Right lobe of liver (tissue), 6 donors: ENCODE measurements around the gene CEP250. TPM values are rescaled to one million over a fixed set of nuclear protein-coding genes. Genes with fewer than 3 reads are reported as not detected.
"Not testable (repeated sequence)": the region's sequence is repeated elsewhere in the genome, so short reads cannot be mapped to it uniquely, and the experiment has no call there.

ENCODE experiments used
- ATAC-seq, 4 donors: fragments of 200-7000 bp; cut with Tn5 transposase; one replicate each; pipeline ENCODE4 v1.9.1; 2020; ENCODE audit warnings: mild to moderate bottlenecking in 4 of 4, moderate library complexity in 4 of 4
- DNase-seq, 3 donors: peaks; one replicate each; pipeline ENCODE4 v3.0.0-alpha.2; 2020
- H3K27ac ChIP-seq, 3 donors: fragments of 200-600 bp; one replicate each; pipeline ENCODE4 v1.8.0; 2022
- H3K27me3 ChIP-seq, 2 donors: fragments of 200-600 bp; one replicate each; pipeline ENCODE4 v1.8.0; 2022
- H3K36me3 ChIP-seq, 4 donors: fragments of 200-600 bp; sonication (generic) in 1 of 4; one replicate each; pipeline versions ENCODE4 v1.5.1 to v1.8.0; 2017 to 2022; ENCODE audit warnings: control low read depth in 1 of 4
- H3K4me1 ChIP-seq, 4 donors: fragments of 200-600 bp; sonication (generic) in 1 of 4; one replicate each; pipeline versions ENCODE4 v1.5.1 to v1.8.0; 2017 to 2022; ENCODE audit warnings: control low read depth in 1 of 4
- H3K4me3 ChIP-seq, 3 donors: fragments of 200-600 bp; one replicate each; pipeline ENCODE4 v1.8.0; 2022
- H3K9me3 ChIP-seq, 4 donors: fragments of 200-600 bp; sonication (generic) in 1 of 4; one replicate each; pipeline versions ENCODE4 v1.5.1 to v1.8.0; 2017 to 2022; ENCODE audit warnings: control low read depth in 1 of 4
- CTCF ChIP-seq, 4 donors: fragments of 200-600 bp in 3 of 4; fragments of 450-650 bp in 1 of 4; IDR thresholded peaks; one replicate each; pipeline versions ENCODE4 v1.5.1 to v1.8.0; 2016 to 2022; ENCODE audit warnings: antibody characterized with exemption in 4 of 4, mild to moderate bottlenecking in 2 of 4
- POLR2A ChIP-seq: fragments of 450-650 bp; IDR thresholded peaks from one replicate; pipeline ENCODE4 v1.6.1; 2017; ENCODE audit warnings: antibody characterized with exemption, mild to moderate bottlenecking
- WGBS: methylation state at CpG from one replicate; pipeline ENCODE4 v1.1.6; 2018; ENCODE audit warnings: low coverage, low lambda C conversion rate; ENCODE audit not compliant: insufficient coverage; ENCODE audit errors: missing lambda C conversion rate; 5-methylcytosine and 5-hydroxymethylcytosine counted together
- intact Hi-C, 2 donors: fragments of 100-400 bp; cut with DNase I; formaldehyde crosslinking; loops; one replicate each; pipeline versions ENCODE4 v1.11.2 to v1.14.1; 2022
- total RNA-seq, 6 experiments: library from RNA; depleted of rRNA in 2 of 6; stranded (reverse); fragments of >200 nt in 2 of 6; fragmentation: NEBNext Ultra II Directional in 3 of 6; extraction: Animal tissue kit (Norgen Biotek cat#: 25700) in 3 of 6; gene quantifications; one replicate each; pipeline versions ENCODE4 v1.1.0 to v1.2.4, GENCODE V29; 2016 to 2023
- donor health status: DM: no; HTN: yes; CAD: no.
- donor health status: DM: no; HTN: no; CAD: no.
- donor health status: DM: no; HTN: no; CAD: no.
- donor health status: DM: no; HTN: yes; CAD: no.
- donor health status: DM: no; HTN: yes; CAD: no.

The CEP250 gene
- total RNA-seq, 6 experiments from 2014 or later = 5.9 to 11.2 (median 9.0) TPM

GRCh38 chr20:35552914-35553313, 97.5 kb downstream of the CEP250 start:
- no peak for TF ChIP-seq POLR2A
- no peak for TF ChIP-seq CTCF (IDR thresholded peaks at IDR 0.05)

GRCh38 chr20:35555461-35555860, 100.1 kb downstream of the CEP250 start:
- H3K27ac ChIP-seq, H3K4me3 ChIP-seq, ATAC-seq, H3K4me1 ChIP-seq, H3K27me3 ChIP-seq, H3K9me3 ChIP-seq, intact Hi-C loops: not testable (repeated sequence)
- DNase-seq = peak in 1 of 3 donors; percentile 13
- 86% methylated on average over 1 of the region's 4 CpGs for WGBS
- peaks cover 0 to 31% (median 6%) of the 10 kb centered on the region in 4 donors for H3K36me3 ChIP-seq

More at GRCh38 chr20:35552914-35553313, 97.5 kb downstream of the CEP250 start:
- H3K27me3 ChIP-seq = no peaks in the 10 kb centered on the region
- intact Hi-C loops = no loop called here
- DNase-seq (no peak), ATAC-seq (no peak)
- H3K27ac ChIP-seq = no peak overlapping the region
- H3K4me3 ChIP-seq = no peak overlapping the region
- no peaks in the 10 kb centered on the region for H3K4me1 ChIP-seq
- H3K9me3 ChIP-seq = no peaks in the 10 kb centered on the region
- WGBS = 90% methylated on average over 2 of the region's 3 CpGs
- peaks cover 0 to 47% (median 15%) of the 10 kb centered on the region in 4 donors for H3K36me3 ChIP-seq

GRCh38 chr20:35555951-35556645, 100.7 kb downstream of the CEP250 start:
- no peaks in the 10 kb centered on the region for H3K9me3 ChIP-seq
- DNase-seq (peak in 1 of 3 donors; percentile 15), ATAC-seq (no peak)
- no peaks in the 10 kb centered on the region for H3K27me3 ChIP-seq
- H3K4me1 ChIP-seq = no peaks in the 10 kb centered on the region
- no peak overlapping the region for H3K27ac ChIP-seq
- WGBS = 67% methylated on average over 1 of the region's 21 CpGs
- intact Hi-C loops = no loop called here
- peaks cover 0 to 25% (median 6%) of the 10 kb centered on the region in 4 donors for H3K36me3 ChIP-seq
- TF ChIP-seq POLR2A (no peak), CTCF (IDR thresholded peaks at IDR 0.05) (no peak)
- H3K4me3 ChIP-seq = no peak overlapping the region

GRCh38 chr20:35556871-35557270, 101.5 kb downstream of the CEP250 start:
- intact Hi-C loops = no loop called here
- DNase-seq (no peak), ATAC-seq (no peak)
- Histone ChIP-seq H3K4me1 (no peaks in the 10 kb centered on the region), H3K27ac (no peak overlapping the region), H3K36me3 (peaks cover 0 to 21% (median 6%) of the 10 kb centered on the region in 4 donors), H3K4me3 (no peak overlapping the region), H3K27me3 (no peaks in the 10 kb centered on the region), H3K9me3 (no peaks in the 10 kb centered on the region)
- WGBS = 80% methylated on average over 1 of the region's 8 CpGs
- no peak for TF ChIP-seq POLR2A
- no peak for TF ChIP-seq CTCF (IDR thresholded peaks at IDR 0.05)

- no peak overlapping the region for H3K27ac ChIP-seq
- DNase-seq (peak in 1 of 3 donors; percentile 28), ATAC-seq (no peak)
- no peak for TF ChIP-seq POLR2A
- no peak for TF ChIP-seq CTCF (IDR thresholded peaks at IDR 0.05)
- no peak overlapping the region for H3K4me3 ChIP-seq
- intact Hi-C loops = no loop called here
- H3K4me1 ChIP-seq = no peaks in the 10 kb centered on the region
- H3K36me3 ChIP-seq = peaks cover 0 to 21% (median 6%) of the 10 kb centered on the region in 4 donors
- H3K27me3 ChIP-seq = no peaks in the 10 kb centered on the region
- no peaks in the 10 kb centered on the region for H3K9me3 ChIP-seq
- WGBS = 100% methylated on average over 2 of the region's 4 CpGs
Measured at GRCh38 chr20:35558451-35558850, 103.1 kb downstream of the CEP250 start.
